CD4-positive, alpha-beta T cell treated with Interleukin-6 at 100 ng/mL for 8 hours (primary cell): ENCODE results near the gene QSOX1.
"Not testable (repeated sequence)": the region's sequence is repeated elsewhere in the genome, so short reads cannot be mapped to it uniquely, and the experiment has no call there.

ENCODE experiments used
- DNase-seq: peaks from one replicate; pipeline ENCODE4 v3.0.0-alpha.2; 2020; ENCODE audit warnings: mixed read lengths, low spot score

QSOX1 gene

GRCh38 chr1:180188684-180189175 lies 34.1 kb downstream of the QSOX1 start:
- DNase-seq: no peak

- DNase-seq: no peak
These were observed 35.4 kb downstream of the QSOX1 start for GRCh38 chr1:180190091-180190490.

GRCh38 chr1:180192172-180192571 lies 37.5 kb downstream of the QSOX1 start:
- no peak for DNase-seq

GRCh38 chr1:180193141-180194047 lies 38.7 kb downstream of the QSOX1 start:
- no peak for DNase-seq

GRCh38 chr1:180194048-180194425 lies 39.4 kb downstream of the QSOX1 start:
- no peak for DNase-seq

- DNase-seq: no peak
These were observed 40.0 kb downstream of the QSOX1 start for GRCh38 chr1:180194546-180195207.

- DNase-seq: no peak
These were observed 40.7 kb downstream of the QSOX1 start for GRCh38 chr1:180195401-180195800.

- DNase-seq: no peak
These were observed 41.2 kb downstream of the QSOX1 start for GRCh38 chr1:180195916-180196315.

- no peak for DNase-seq
These were observed 41.9 kb downstream of the QSOX1 start for GRCh38 chr1:180196436-180197003.

GRCh38 chr1:180197231-180197630 lies 42.6 kb downstream of the QSOX1 start:
- DNase-seq: no peak

GRCh38 chr1:180198196-180198595 lies 43.5 kb downstream of the QSOX1 start:
- DNase-seq: no peak

GRCh38 chr1:180198611-180199010 lies 43.9 kb downstream of the QSOX1 start:
- no peak for DNase-seq

GRCh38 chr1:180199018-180199417 lies 44.3 kb downstream of the QSOX1 start:
- no peak for DNase-seq

GRCh38 chr1:180201451-180202200 lies 47.0 kb downstream of the QSOX1 start:
- DNase-seq: no peak

GRCh38 chr1:180202588-180202987 lies 47.9 kb downstream of the QSOX1 start:
- not testable (repeated sequence) for DNase-seq

- DNase-seq: no peak
These were observed 49.6 kb downstream of the QSOX1 start for GRCh38 chr1:180204231-180204630.

- DNase-seq: no peak
These were observed 51.9 kb downstream of the QSOX1 start for GRCh38 chr1:180206581-180206980.

- DNase-seq: no peak
These were observed 53.6 kb downstream of the QSOX1 start for GRCh38 chr1:180208264-180208663.

- no peak for DNase-seq
These were observed 55.4 kb downstream of the QSOX1 start for GRCh38 chr1:180210008-180210620.

- no peak for DNase-seq
These were observed 56.6 kb downstream of the QSOX1 start for GRCh38 chr1:180211156-180211859.

GRCh38 chr1:180211860-180212229 lies 57.2 kb downstream of the QSOX1 start:
- DNase-seq: no peak
